Mucosa of stomach (tissue), 1 donor: Measurements from ENCODE around the gene ASTN1.

Source experiments
- H3K27me3 ChIP-seq: one replicate; pipeline ENCODE4 v1.7.0; 2013; ENCODE audit warnings: mild to moderate bottlenecking, low read length; ENCODE audit not compliant: control insufficient read depth, insufficient read depth
- H3K36me3 ChIP-seq: one replicate; pipeline ENCODE4 v1.7.0; 2013; ENCODE audit warnings: low read length; ENCODE audit not compliant: control insufficient read depth, insufficient read depth
- H3K4me1 ChIP-seq: one replicate; pipeline ENCODE4 v1.7.0; 2013; ENCODE audit warnings: mild to moderate bottlenecking, low read length; ENCODE audit not compliant: control insufficient read depth, insufficient read depth
- H3K4me3 ChIP-seq: one replicate; pipeline ENCODE4 v1.7.0; 2013; ENCODE audit warnings: low read length
- H3K9ac ChIP-seq: one replicate; pipeline ENCODE4 v1.7.0; 2013; ENCODE audit warnings: mild to moderate bottlenecking, low read length, moderate library complexity
- H3K9me3 ChIP-seq: one replicate; pipeline ENCODE4 v1.7.0; 2013; ENCODE audit warnings: mild to moderate bottlenecking, low read length, moderate library complexity; ENCODE audit not compliant: control insufficient read depth
- donor health status: Pancreatic carcinoma.

Gene ASTN1

DNA sequence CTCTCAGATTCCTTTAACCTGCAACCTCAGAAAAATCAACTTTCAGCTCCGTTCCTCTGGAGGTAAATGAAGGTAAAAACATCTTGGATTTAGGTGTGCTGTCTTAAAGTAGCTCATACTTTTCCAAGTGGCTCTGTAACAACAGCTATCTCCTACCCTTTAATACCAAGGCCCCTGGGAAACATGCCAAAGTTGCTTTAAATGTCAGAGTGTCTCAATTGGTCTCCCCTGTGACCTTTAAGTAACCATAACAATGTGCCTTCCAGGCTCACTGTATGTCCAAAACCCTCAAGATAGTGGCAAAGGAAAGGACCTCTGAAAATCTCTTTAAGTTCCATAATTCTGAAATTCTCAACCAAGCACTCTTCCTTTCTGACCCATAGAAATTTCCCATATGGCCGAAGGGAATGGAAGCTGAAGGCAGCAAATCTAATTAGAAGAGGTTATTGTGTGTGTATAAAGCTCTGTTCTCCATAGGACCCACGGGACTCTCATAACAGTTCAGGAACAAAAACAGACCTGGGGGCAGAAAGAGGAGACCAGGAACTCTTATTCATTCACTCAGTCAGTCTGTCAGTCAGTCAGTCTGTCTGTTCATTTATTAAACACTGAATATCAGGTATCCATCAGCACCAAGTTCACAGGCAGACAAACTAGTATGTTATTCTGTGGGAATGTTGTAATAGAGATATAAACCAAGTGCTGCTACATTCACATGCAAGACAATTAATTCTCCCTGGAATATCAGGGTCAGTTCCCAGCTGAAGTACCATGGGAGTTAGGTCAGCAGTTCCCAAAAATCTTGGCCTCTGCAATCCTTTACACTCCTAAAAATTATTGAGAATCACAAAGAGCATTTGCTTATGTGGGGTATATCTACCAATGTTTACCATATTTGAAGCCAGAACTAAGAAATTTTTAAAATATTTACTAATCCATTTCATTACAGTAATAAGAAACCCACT is 19.1 kb downstream of the ASTN1 start:
- no peak overlapping the region for H3K4me3 ChIP-seq
- H3K9ac ChIP-seq = no peak overlapping the region
- H3K36me3 ChIP-seq = no peaks in the 10 kb centered on the region
- H3K4me1 ChIP-seq = no peaks in the 10 kb centered on the region
- no peaks in the 10 kb centered on the region for H3K27me3 ChIP-seq
- no peaks in the 10 kb centered on the region for H3K9me3 ChIP-seq

DNA sequence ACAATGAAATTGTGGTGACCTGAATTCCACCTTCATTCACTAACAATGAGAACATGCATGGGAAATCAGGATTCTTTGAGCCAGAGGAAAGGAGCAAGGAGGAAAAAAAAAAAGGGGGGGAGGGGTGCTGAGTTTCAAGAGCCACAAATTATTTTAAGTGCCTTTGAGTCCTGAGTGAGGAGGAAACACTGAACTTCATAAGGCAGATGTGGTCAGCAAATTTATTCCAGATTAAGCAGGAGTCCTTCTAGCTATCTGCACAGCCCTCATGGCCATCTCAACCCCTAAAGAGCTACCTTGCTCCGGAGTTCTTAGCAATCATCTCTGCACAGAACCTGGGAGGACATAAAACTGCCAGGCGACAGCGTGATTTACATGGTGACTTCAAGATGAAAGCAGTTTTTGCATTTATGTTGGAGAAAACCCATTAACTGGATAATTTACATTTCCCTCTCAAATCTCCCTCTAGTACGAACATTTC is 21.7 kb downstream of the ASTN1 start:
- H3K4me3 ChIP-seq = no peak overlapping the region
- no peaks in the 10 kb centered on the region for H3K9me3 ChIP-seq
- no peaks in the 10 kb centered on the region for H3K4me1 ChIP-seq
- no peaks in the 10 kb centered on the region for H3K36me3 ChIP-seq
- no peak overlapping the region for H3K9ac ChIP-seq
- H3K27me3 ChIP-seq = no peaks in the 10 kb centered on the region

- Histone ChIP-seq H3K27me3 (no peaks in the 10 kb centered on the region), H3K4me1 (no peaks in the 10 kb centered on the region), H3K36me3 (no peaks in the 10 kb centered on the region), H3K4me3 (no peak overlapping the region), H3K9me3 (no peaks in the 10 kb centered on the region), H3K9ac (no peak overlapping the region)
These were observed 22.5 kb downstream of the ASTN1 start for GRCh38 chr1:177142010-177142409.

DNA sequence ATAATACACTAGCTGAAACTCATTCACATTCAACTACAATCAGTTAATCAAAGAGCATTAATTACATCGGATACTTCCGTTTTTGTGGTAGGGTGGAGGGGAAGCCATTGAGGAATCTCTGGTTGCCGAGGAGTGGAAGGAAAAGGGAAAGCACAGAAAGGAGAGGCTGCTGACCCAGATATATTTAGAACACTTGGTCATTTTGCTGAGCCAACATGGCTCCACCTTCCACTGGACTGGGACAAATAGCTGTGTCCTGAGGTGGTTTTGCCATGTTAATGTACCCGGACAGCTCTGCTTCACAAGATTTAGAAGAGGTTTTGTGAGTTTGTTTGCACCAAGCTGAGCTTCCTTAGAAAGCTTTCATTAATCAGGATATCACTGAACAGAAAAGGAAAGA is 26.2 kb downstream of the ASTN1 start:
- no peaks in the 10 kb centered on the region for H3K27me3 ChIP-seq
- no peak overlapping the region for H3K4me3 ChIP-seq
- H3K9ac ChIP-seq = no peak overlapping the region
- H3K4me1 ChIP-seq = no peaks in the 10 kb centered on the region
- no peaks in the 10 kb centered on the region for H3K9me3 ChIP-seq
- H3K36me3 ChIP-seq = no peaks in the 10 kb centered on the region

- Histone ChIP-seq H3K4me1 (no peaks in the 10 kb centered on the region), H3K36me3 (no peaks in the 10 kb centered on the region), H3K4me3 (no peak overlapping the region), H3K9ac (no peak overlapping the region), H3K27me3 (no peaks in the 10 kb centered on the region), H3K9me3 (no peaks in the 10 kb centered on the region)
These were observed 26.7 kb downstream of the ASTN1 start for GRCh38 chr1:177137814-177138213.

GRCh38 chr1:177135250-177135649 is 29.3 kb downstream of the ASTN1 start:
- no peaks in the 10 kb centered on the region for H3K9me3 ChIP-seq
- H3K9ac ChIP-seq = no peak overlapping the region
- no peaks in the 10 kb centered on the region for H3K36me3 ChIP-seq
- H3K27me3 ChIP-seq = no peaks in the 10 kb centered on the region
- no peak overlapping the region for H3K4me3 ChIP-seq
- H3K4me1 ChIP-seq = no peaks in the 10 kb centered on the region

- no peaks in the 10 kb centered on the region for H3K27me3 ChIP-seq
- no peak overlapping the region for H3K9ac ChIP-seq
- no peaks in the 10 kb centered on the region for H3K9me3 ChIP-seq
- H3K4me1 ChIP-seq = no peaks in the 10 kb centered on the region
- H3K36me3 ChIP-seq = no peaks in the 10 kb centered on the region
- H3K4me3 ChIP-seq = no peak overlapping the region
These were observed 30.5 kb downstream of the ASTN1 start for GRCh38 chr1:177133977-177134538.

GRCh38 chr1:177132141-177132540 is 32.4 kb downstream of the ASTN1 start:
- Histone ChIP-seq H3K4me1 (no peaks in the 10 kb centered on the region), H3K4me3 (no peak overlapping the region), H3K36me3 (no peaks in the 10 kb centered on the region), H3K9me3 (no peaks in the 10 kb centered on the region), H3K9ac (no peak overlapping the region), H3K27me3 (no peaks in the 10 kb centered on the region)

DNA sequence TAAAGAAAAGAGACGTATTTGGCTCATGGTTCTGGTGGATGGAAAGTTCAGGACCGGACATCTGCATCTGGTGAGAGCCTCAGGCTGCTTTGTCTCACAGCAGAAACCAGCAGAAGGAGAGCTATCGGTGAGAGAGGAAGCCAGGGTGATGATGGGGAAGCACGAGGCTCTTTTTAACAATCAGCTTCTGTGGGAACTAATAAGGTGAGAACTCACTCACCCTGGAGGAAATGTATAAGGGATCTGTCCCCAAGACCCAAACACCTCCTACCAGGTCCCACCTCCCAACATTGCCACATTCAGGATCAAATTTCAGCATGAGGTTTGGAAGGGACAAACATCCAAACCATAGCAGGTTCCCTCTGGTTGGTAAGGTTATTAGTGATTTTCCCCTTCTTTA is 32.8 kb downstream of the ASTN1 start:
- Histone ChIP-seq H3K4me3 (no peak overlapping the region), H3K36me3 (no peaks in the 10 kb centered on the region), H3K27me3 (no peaks in the 10 kb centered on the region), H3K4me1 (no peaks in the 10 kb centered on the region), H3K9ac (no peak overlapping the region), H3K9me3 (no peaks in the 10 kb centered on the region)

DNA sequence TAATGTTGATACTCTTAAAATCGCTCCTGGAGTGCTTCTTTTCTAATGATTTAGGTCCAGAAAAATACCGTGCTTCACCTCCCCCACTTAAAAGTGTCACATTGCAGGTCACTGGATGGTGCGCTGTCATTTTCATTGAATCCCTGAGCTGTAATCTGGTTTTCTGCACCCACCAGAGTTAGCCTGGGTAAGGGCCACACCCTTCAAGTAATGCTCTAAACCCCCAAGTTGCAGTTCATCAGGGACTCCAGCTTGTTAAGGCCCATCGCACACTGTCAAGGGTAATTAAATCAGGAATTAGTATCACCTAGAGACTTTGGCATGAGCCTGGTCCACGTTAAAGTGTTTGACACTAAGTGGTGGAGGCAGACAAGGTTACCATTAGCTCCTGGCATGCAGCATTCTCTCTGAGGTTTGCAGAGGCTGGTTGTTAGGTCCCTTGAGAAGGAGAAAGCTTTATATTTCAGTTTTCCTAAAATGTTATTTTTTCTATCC is 34.0 kb downstream of the ASTN1 start:
- Histone ChIP-seq H3K36me3 (no peaks in the 10 kb centered on the region), H3K9me3 (no peaks in the 10 kb centered on the region), H3K4me3 (no peak overlapping the region), H3K9ac (no peak overlapping the region), H3K27me3 (no peaks in the 10 kb centered on the region), H3K4me1 (no peaks in the 10 kb centered on the region)

GRCh38 chr1:177128665-177129281 is 35.7 kb downstream of the ASTN1 start:
- Histone ChIP-seq H3K4me1 (no peaks in the 10 kb centered on the region), H3K9me3 (no peaks in the 10 kb centered on the region), H3K4me3 (no peak overlapping the region), H3K36me3 (no peaks in the 10 kb centered on the region), H3K9ac (no peak overlapping the region), H3K27me3 (no peaks in the 10 kb centered on the region)

- Histone ChIP-seq H3K4me3 (no peak overlapping the region), H3K27me3 (no peaks in the 10 kb centered on the region), H3K9ac (no peak overlapping the region), H3K4me1 (no peaks in the 10 kb centered on the region), H3K9me3 (no peaks in the 10 kb centered on the region), H3K36me3 (no peaks in the 10 kb centered on the region)
These were observed 38.2 kb downstream of the ASTN1 start for GRCh38 chr1:177126267-177126666.
